ENCODE measurements around the gene FYCO1.

FYCO1 gene

GRCh38 chr3:45979378-45979777, 16.2 kb downstream of the FYCO1 start:
- Histone ChIP-seq H3K4me3 (replicated peaks; ENCODE audit: insufficient read depth, low read length) (no peak overlapping the region), H3K27ac (replicated peaks) (no peak overlapping the region; the same call in 1 of the 2 replicates), H3K27me3 (ENCODE audit: insufficient read depth, poor library complexity, severe bottlenecking) (no peaks in the 10 kb centered on the region)
- DNase-seq (ENCODE audit: low read depth in 1 of 2, low spot score in 1 of 2) = peak; percentile 26 to 84
- TF ChIP-seq SPI1 (IDR thresholded peaks at IDR 0.05; ENCODE audit: borderline replicate concordance, low read depth) (peak; percentile 95), GABPA (IDR thresholded peaks at IDR 0.05; ENCODE audit: low read depth) (no peak), POLR2AphosphoS5 (IDR thresholded peaks at IDR 0.05; ENCODE audit: low read depth) (0 out of 2 replicates have a peak, but pooled peaks have one; percentile 29)

DNA sequence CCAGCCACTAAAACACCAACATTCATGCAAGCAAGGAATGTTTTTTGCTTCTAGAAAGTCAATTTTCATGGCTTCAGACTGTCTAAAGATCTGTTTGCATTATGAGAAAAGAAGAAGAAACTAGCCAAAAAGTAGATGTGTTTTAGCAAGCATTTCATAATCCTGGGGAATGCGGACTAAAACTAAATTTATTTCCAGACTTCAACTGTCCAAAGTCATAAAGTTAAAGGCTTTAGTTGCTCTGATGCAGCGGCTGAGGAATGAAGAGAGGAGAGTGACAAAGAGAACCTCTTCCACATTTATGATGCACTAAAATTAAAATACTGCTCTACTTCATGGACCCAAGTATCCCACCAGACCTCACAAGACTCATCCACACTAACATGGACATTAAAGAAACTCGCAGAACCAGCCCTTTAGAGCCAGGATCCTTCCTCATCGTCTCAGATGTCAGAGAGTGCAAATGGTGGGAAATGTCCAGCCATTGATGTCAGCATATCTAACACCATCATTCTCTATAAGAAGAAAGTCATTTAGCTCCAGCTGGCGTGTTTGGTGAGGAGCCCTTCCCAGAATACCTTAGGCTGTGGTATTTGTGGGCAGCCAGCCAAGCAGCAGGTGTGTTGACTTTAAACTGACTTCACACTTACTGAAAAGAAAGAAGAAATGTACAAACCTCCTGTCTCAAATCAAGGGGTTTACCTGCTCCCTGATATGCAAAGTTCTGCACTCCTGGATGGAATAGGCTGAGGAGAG, 17.4 kb downstream of the FYCO1 start:
- H3K4me3 ChIP-seq (replicated peaks; ENCODE audit: insufficient read depth, low read length) = no peak overlapping the region
- DNase-seq (ENCODE audit: low read depth in 1 of 2, low spot score in 1 of 2) = no peak
- H3K27me3 ChIP-seq (ENCODE audit: insufficient read depth, poor library complexity, severe bottlenecking) = no peaks in the 10 kb centered on the region
- no peak overlapping the region for H3K27ac ChIP-seq (replicated peaks)
- TF ChIP-seq POLR2AphosphoS5 (IDR thresholded peaks at IDR 0.05; ENCODE audit: low read depth) = no peak

DNA sequence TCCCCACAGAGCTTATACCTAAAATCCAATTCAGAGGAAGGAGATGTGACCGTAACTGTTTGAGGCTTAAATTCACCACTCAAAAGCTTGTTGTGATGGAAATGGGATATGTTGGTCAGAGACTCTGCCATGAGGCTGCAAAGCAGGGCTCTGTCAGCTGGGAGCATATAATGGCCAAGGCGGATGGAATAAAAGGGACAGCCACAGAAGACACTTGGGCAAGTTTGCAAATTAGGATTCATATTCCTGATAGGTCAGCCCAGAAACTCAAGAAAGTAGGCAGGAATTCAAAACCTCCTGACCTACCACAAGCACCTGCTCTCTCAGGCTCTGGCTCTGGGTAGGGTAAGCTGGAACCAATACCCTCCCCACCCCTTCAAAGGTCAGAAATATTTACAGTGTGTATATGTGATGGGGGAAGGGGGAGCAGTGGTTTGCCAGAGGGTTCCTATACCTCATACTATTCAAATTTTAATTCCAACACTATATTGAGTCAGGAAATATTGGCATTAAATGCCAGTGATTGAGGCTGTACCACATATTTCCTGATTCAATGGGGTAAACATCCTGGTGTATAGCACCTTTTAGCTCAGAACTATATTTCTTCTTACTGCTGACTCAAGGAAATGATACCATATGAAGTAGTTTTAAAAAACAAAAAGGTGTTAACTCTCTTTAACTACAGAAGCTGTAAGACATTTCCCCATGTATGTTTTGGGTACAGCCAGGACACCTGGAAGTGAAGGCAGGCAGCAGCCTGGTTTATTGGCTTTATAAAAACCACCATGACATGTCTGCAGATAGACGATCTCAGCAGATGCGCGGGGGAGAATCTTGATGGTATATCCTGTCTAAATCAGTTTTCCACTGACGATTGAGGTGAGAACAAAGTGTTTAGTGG, 19.2 kb downstream of the FYCO1 start:
- no peak for DNase-seq (ENCODE audit: low read depth in 1 of 2, low spot score in 1 of 2)
- Histone ChIP-seq H3K27me3 (ENCODE audit: insufficient read depth, poor library complexity, severe bottlenecking) (no peaks in the 10 kb centered on the region), H3K27ac (replicated peaks) (no peak overlapping the region), H3K4me3 (replicated peaks; ENCODE audit: insufficient read depth, low read length) (no peak overlapping the region)
- TF ChIP-seq REST (IDR thresholded peaks at IDR 0.05; ENCODE audit: insufficient replicate concordance, low read depth) (no peak), POLR2AphosphoS5 (IDR thresholded peaks at IDR 0.05; ENCODE audit: low read depth) (no peak), SPI1 (IDR thresholded peaks at IDR 0.05; ENCODE audit: borderline replicate concordance, low read depth) (no peak), GABPA (IDR thresholded peaks at IDR 0.05; ENCODE audit: low read depth) (no peak)
- TF ChIP-seq, protein P1, sequence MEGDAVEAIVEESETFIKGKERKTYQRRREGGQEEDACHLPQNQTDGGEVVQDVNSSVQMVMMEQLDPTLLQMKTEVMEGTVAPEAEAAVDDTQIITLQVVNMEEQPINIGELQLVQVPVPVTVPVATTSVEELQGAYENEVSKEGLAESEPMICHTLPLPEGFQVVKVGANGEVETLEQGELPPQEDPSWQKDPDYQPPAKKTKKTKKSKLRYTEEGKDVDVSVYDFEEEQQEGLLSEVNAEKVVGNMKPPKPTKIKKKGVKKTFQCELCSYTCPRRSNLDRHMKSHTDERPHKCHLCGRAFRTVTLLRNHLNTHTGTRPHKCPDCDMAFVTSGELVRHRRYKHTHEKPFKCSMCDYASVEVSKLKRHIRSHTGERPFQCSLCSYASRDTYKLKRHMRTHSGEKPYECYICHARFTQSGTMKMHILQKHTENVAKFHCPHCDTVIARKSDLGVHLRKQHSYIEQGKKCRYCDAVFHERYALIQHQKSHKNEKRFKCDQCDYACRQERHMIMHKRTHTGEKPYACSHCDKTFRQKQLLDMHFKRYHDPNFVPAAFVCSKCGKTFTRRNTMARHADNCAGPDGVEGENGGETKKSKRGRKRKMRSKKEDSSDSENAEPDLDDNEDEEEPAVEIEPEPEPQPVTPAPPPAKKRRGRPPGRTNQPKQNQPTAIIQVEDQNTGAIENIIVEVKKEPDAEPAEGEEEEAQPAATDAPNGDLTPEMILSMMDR (IDR thresholded peaks at IDR 0.05; ENCODE audit: insufficient read depth, low read length) = no peak

DNA sequence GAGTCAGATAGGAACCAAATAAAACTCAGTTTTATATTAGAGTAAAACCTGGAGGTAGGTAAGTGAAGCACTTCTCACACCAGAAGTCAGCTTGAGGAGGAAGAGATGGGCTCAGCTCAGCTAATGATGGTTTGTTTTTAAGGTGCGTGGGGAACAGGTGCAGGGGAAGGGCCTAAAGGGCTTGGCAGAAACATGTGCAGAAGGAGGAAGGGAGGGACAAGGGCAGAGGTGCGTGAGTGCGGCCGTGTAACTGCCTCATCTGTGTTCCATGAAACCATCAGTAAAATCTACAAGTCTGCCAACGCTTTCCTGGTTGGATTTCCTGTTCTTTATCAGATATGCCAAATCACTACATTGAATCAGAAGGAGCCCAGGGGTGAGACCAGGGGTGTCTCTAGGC, 19.9 kb downstream of the FYCO1 start:
- no peak overlapping the region for H3K27ac ChIP-seq (replicated peaks)
- no peak for DNase-seq (ENCODE audit: low read depth in 1 of 2, low spot score in 1 of 2)
- no peak overlapping the region for H3K4me3 ChIP-seq (replicated peaks; ENCODE audit: insufficient read depth, low read length)
- no peaks in the 10 kb centered on the region for H3K27me3 ChIP-seq (ENCODE audit: insufficient read depth, poor library complexity, severe bottlenecking)
- TF ChIP-seq POLR2AphosphoS5 (IDR thresholded peaks at IDR 0.05; ENCODE audit: low read depth) = no peak
- no peak for TF ChIP-seq REST (IDR thresholded peaks at IDR 0.05; ENCODE audit: insufficient replicate concordance, low read depth)
- TF ChIP-seq GABPA (IDR thresholded peaks at IDR 0.05; ENCODE audit: low read depth) = no peak
- TF ChIP-seq, protein P1 (IDR thresholded peaks at IDR 0.05; ENCODE audit: insufficient read depth, low read length) = no peak
- TF ChIP-seq SPI1 (IDR thresholded peaks at IDR 0.05; ENCODE audit: borderline replicate concordance, low read depth) = no peak

All from HL-60 (cell line).